NCI-H2196 (cell line): ENCODE results near the gene ADGRG4.
"Not testable (repeated sequence)": the region's sequence is repeated elsewhere in the genome, so short reads cannot be mapped to it uniquely, and the experiment has no call there.

Source experiments
- DNase-seq: peaks from one replicate; lab custom pipeline; 2025; ENCODE audit not compliant: unreplicated experiment; lab: John Stamatoyannopoulos, UW

Gene ADGRG4, protein sequence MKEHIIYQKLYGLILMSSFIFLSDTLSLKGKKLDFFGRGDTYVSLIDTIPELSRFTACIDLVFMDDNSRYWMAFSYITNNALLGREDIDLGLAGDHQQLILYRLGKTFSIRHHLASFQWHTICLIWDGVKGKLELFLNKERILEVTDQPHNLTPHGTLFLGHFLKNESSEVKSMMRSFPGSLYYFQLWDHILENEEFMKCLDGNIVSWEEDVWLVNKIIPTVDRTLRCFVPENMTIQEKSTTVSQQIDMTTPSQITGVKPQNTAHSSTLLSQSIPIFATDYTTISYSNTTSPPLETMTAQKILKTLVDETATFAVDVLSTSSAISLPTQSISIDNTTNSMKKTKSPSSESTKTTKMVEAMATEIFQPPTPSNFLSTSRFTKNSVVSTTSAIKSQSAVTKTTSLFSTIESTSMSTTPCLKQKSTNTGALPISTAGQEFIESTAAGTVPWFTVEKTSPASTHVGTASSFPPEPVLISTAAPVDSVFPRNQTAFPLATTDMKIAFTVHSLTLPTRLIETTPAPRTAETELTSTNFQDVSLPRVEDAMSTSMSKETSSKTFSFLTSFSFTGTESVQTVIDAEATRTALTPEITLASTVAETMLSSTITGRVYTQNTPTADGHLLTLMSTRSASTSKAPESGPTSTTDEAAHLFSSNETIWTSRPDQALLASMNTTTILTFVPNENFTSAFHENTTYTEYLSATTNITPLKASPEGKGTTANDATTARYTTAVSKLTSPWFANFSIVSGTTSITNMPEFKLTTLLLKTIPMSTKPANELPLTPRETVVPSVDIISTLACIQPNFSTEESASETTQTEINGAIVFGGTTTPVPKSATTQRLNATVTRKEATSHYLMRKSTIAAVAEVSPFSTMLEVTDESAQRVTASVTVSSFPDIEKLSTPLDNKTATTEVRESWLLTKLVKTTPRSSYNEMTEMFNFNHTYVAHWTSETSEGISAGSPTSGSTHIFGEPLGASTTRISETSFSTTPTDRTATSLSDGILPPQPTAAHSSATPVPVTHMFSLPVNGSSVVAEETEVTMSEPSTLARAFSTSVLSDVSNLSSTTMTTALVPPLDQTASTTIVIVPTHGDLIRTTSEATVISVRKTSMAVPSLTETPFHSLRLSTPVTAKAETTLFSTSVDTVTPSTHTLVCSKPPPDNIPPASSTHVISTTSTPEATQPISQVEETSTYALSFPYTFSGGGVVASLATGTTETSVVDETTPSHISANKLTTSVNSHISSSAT (N-terminal part only)

DNA sequence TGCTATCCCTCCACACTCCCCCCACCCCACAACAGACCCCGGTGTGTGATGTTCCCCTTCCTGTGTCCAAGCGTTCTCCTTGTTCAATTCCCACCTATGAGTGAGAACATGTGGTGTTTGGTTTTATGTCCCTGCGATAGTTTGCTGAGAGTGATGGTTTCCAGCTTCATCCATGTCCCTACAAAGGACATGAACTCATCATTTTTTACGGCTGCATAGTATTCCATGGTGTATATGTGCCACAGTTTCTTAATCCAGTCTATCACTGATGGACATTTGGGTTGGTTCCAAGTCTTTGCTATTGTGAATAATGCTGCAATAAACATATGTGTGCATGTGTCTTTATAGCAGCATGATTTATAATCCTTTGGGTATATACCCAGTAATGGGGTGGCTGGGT lies at the start of gene ADGRG4:
Gene ADGRG4 (plus strand): TSS at position 243 of the 400 bp plus-strand sequence. CDS start 7,815 bp downstream, outside the sequence.
- DNase-seq, result not testable (repeated sequence)

DNA sequence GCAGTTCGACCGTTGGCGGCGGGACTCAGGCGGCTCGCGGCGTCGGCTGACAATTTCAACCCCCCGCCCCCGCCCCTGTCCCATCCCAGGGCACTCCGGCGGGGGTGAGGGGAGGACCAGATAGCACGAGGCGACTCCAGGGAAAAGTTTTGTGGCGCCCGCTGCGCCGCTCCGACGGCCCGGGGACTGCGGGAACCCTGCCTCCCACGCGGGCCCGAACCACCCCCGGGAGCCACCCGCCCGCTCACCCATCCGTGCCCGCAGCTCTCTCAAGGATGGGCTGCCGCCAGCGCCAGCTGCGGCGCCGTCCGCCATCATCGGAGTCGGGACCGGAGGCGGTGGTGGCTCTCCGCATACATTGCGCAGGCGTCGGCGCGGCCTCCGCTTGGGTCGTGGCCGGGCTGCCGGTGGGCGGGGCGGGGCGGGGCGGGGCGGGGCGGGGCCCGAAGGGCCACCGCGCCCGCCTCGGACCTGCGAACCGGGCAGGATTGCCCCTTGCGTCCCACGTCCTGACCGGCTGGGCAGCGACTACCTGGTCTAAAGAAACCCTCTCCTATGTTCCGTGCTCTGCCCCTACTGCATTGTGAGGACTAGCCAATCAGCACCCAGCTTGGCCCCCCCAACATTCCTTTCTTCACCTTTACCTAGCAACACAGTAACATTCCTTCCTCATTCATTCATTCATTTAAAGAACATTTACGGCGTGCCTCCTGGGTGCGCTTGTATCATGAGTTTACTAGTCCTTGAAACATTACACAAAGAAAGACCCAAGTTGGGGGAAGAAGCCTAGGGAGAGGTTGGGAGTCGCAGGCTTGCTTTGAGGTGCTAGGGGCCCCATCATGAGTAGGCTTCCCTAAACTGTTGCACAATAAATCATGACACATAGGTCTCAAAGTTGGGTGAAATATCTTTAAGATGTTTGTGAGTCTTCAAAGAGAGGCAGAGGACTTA lies 49.4 kb upstream of the ADGRG4 start, which contains the start of gene MAP7D3:
Gene MAP7D3 (minus strand): TSS at position 360 of the 951 bp plus-strand sequence. CDS start 42 bp downstream, at position 318.
- peak; percentile 34 for DNase-seq

DNA sequence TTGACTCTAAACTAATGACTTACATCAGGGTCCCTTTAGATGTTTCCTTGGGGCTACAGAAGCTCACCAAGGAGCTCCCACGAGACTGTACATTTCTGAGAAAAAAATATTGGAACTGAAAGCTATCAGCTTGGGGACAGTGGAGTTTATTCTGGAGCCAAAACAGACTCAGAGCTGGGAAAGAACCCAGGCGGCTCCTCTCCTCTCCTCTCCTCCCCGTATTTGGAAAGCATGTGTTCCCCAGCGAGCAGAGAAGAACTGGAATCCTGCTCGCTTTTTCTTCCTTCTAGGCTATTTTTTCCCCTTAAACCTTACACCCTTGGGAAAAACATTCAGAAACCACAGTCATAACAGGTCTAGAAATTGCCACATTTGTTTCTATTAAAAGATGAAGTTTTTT lies 45.2 kb upstream of the ADGRG4 start:
- no peak for DNase-seq

DNA sequence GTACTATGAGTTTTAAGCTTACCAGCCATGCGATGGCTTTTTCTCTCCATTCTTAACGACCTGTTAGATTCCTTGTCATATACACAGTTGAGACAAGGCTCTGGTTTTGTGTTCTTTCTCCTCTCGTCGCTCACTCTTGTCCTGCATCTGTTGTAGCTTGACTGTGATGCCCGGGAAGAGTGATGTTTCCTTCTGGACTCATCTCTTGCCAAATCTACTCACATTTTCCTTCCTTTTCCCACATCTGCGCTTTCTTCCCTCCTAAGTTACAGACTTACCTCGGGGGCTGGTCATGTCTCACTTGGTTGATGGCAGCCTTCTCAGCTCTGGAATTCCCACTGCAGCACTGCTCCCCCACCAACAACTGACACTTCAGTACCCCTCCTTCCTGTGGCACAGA lies 44.7 kb upstream of the ADGRG4 start:
- no peak for DNase-seq

DNA sequence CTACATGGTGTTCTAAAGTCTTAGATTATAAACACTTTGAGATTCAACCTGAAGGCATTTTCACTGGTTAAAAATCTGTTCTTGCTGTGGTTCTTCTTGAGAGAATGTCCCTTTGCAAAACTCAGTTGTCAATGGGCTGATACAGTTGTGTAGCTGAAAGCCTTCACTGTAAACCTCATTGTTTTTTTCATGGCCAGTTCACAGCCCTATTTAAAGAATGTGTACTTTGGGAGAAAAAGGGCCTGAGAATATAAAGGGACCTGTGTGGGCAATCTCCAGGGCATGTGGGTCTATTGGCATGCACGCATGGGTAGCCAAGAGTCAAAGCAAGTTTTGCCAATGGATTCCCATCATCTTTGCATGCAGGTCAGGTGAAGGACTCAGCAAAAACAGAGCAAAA lies 41.8 kb upstream of the ADGRG4 start:
- DNase-seq, result no peak

DNA sequence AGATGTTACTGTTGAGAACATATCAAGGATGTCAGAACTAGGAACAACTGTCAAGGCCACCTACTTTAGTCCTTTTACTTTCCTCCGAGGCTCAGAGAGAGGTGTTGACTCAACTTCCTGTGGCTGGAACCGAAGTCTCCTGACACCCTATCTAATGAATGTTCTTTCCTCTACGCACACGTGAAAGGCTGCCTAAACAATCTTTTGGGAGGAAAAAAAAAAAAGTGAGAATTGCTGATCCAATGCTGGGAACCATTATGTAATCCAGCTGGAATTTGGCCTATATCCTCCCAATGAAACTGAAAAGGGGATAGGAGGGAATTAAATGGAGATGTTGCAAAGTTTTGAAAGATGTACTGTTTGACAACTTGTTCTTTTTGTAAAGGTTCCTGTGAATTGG lies 41.2 kb upstream of the ADGRG4 start:
- no peak for DNase-seq

DNA sequence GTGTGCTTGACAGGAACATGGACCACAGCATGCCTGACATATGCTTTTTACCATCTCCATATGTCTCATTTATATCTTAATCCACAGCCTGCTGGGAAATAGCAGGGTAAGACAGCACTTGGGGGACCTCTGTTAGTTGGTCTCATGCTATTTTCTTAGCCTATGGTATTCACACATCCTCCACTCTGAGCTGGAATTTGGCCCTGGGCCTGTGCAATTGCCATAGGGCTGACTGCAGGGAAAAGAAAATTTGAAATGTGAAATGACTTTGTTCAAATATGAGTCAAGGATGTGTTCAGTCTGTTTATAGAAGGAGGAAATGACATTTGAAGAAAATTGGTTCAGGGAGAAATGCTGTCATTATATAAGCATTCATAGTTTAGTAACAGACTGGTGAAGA lies 40.0 kb upstream of the ADGRG4 start:
- no peak for DNase-seq

DNA sequence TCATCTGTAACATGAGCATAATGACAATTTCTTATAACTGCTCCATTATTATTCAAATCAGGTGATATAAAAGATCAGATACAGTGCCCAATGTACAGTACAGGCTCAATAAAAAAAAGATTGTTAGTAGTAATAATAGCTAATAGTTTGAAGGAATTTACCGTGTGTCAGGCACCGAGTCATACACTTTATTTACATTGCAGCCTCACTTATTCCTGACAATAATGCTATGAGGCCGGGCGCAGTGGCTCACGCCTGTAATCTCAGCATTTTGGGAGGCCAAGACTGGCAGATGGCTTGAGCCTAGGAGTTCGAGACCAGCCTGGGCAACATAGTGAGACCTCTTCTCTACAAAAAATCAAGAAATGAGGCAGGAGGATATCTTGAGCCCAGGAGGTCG lies 39.4 kb upstream of the ADGRG4 start:
- DNase-seq, result no peak

DNA sequence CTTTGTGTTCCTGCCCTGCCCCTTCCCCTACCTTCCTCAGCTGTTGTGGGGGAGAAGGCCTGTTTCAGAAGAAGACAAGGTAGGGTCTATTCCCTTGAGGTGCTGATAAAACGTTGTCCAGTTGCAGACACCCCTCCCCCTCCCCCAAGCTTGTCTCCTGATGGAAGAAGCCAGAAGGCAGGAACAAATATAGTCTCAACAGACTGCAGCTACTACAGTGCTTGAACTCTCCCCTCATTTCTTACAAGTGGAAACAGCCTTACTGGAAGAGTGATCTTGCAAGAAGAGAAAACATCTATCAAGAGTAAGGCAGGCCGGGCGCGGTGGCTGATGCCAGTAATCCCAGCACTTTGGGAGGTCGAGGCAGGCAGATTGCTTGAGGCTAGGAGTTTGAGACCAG lies 38.5 kb upstream of the ADGRG4 start:
- DNase-seq, result no peak

DNA sequence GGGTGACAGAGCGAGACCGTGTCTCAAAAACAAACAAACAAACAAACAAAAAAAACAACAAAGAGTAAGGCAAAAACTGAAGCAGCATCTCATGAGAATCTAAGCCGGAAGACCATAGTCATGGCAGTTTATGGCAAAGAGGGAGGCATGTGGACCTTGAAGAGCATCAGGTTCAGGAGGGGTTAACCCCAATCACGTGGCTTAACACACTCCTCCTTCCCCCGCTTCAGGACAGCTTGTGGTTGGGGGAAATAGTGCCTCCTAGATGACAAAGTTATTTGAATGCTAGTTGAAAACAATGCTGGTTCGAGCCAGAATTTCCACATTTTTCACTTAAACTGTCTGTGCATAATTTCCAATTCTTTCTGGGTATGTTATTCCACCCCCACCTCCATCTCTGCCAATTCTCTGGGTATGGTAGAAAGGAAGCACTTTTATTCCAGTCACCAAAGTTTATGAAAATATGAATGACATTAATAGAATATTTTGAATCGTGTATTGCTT lies 37.9 kb upstream of the ADGRG4 start:
- no peak for DNase-seq

DNA sequence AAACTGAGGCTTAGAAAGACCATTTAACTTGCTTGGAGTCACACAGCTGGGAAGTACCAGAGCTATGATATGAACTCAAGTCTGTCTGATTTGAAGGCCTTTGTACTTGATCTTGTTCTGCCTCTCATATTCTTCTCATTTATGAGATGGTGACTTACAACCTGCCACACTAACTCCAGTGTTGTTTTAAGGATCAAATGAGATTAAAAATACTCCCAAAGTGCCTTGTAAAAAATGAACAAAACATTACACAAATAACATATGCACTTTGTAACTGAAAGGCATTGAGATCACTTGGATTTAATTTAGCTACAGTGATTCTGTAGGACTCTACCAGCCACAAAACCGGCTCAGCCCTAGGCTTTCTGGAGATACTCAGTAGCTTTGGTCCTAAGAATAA lies 33.9 kb upstream of the ADGRG4 start:
- no peak for DNase-seq

DNA sequence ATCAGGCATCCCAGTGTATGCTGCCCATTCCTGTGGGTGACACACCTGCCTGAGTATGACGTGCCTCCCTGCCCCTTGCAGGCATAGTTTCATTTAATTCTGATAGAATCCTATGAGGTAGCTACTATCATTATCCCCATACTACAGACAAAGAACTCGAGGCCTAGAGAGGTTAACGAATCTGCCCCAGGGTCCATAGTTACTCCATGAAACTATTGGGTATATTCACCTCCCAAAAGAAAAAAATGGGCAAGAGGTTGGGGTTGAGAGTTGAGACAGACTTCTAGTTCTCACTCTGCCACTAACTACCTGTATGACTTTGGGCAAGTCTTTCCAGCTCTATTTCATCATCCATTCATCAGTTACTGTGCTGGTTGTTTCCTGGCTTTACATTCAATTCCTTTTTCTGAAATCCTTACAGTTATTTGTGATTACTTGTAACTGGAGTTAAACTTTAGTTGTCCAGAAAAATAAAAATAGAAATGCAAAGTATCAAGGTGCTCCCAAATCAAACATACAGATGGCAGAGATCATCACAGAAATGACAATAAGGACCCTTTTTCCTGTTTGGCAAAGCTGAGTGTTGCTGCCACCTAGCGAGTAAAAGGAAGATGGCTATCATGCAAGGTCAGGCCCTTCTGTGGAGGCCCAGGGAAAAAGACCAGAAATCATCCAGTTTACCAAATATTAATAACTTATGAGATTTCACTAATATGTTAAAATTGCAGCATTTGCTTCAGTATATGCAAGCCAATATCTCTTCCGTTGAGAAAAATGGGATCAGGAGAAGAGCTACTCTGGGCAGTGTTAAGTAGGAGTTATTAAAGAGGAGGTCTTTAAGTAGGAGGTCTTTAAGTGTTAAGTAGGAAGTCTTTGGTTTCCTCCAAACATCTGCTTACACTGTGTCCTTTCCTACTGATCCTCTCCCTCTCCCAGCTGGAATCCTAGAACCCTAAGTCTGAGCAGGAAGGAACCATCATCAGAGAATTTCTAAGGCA lies 32.4 kb upstream of the ADGRG4 start:
- DNase-seq, result peak; percentile 33

DNA sequence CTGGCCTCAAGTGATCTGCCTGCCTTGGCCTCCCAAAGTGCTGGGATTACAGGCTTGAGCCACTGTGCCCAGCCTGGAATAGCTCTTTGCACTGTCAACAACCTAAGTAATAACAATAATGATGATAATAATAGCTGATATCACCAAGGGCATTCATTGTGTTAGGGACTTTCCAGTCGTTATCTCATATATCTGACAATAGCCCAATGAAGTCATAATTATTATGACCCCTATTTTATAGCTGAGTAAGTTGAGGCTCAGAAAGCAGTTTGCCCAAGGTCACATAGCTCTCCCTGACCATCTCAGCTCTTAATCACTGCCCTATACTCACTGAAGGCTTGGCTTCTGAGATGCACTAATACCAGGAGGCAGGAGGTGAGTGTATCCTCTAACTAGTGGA lies 30.8 kb upstream of the ADGRG4 start:
- no peak for DNase-seq

DNA sequence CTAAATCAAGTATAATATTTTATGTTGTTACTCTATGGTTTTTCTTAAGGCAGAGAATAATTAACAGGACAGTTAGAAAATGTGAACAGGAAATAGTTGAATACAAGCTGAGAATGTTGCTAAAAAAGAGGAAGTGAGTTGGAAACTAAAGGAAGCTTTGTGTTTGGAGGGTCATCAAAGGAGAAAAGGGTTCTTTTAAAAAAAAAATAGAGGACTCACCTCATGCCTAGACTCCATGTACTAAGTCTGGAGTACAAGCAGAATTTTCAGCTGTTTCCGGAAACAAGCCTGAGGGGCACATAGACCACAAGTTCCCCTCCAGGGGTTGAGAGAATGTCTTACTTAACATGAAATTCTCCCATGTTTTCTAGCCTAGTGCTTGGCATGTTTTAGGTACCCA lies 29.5 kb upstream of the ADGRG4 start:
- DNase-seq, result no peak

DNA sequence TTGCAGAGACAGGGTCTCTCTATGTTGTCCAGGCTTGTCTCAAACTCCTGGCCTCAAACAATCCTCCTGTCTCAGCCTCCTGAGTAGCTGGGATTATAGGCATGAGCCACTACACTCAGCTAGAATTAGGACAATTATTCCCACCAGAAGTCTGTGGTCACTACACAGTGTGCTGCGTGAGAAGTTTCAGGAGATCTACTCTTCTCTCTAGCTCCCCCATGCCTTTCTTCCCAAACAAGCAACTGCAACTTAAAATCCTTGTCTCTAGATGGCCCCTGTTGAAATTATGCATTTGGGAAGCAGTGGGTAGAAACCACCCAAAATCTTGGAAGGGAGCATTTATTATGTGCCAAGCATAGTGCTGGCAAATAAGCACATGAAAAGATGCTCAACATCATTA lies 28.4 kb upstream of the ADGRG4 start:
- no peak for DNase-seq

DNA sequence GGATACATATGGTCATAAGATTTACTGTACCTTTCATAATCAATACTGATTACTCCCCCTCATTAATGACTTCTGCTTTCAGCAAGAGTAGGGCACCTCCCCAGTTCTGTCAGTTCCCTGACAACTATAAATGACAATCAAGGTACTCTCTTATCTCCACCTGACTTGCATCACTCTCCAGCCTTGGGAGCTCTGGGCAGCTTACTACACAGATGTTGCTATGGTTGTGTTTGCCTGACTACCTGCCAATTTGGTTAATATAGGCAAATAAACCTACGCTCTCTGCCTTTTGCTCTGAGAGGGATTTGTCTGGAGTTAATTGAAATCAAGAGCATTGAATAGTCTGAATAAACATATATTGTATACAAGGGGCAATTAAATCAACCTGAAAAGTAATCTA lies 26.8 kb upstream of the ADGRG4 start:
- DNase-seq, result peak; percentile 2

DNA sequence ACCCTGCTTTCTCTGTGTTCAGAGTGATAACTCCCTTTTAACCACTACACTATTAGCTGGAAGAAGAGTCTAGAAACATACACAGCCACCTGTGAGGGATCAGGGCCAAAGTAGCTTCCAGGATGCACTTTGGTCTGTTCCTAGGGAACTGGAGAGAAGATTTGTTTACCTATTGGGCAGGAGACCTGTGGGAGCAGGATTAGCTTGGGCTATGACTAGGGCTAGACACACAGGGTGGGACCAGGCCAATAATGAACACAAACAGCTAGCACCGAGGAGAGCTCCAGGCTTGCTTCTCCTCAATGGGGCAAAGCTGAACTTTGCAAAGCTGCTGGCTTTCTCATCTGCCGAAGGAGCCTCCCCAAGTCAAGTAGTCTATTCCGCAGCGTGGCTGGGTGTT lies 25.2 kb upstream of the ADGRG4 start:
- no peak for DNase-seq

DNA sequence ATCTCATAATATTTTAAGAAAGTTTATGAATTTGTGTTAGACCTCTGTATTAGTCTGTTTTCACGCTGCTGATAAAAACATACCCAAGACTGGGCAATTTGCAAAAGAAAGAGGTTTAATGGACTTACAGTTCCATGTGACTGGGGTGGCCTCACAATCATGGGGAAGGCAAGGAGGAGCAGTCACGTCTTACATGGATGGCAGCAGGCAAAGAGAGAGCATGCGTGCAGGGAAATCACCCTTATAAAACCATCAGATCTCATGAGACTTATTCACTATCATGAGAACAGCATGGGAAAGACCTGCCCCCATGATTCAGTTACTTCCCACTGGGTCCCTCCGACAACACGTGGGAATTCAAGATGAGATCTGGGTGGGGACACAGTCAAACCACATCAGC lies 14.4 kb upstream of the ADGRG4 start:
- not testable (repeated sequence) for DNase-seq

DNA sequence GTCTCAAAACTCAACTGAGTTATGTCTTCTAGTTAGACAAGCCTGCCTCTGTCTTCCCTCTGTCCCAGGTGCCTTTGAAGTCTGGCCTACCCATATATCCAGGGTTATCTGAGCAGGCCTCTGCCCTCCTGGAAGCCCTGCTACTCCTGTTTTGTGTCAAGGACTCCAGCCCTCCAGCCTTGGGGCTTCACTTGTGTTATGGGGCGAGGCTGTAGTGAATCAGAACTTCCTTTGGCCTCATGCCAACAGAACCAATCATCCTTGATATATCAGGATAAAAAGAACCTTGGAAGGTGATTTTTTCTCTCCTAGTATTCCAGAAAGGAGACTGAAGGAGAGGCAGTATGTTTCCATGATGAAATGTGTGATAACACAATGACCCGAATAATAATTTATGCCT lies 8.9 kb upstream of the ADGRG4 start:
- no peak for DNase-seq
